PC-3 (cell line): ENCODE results near the gene ABO. TPM values are rescaled to one million over a fixed set of nuclear protein-coding genes. Genes with fewer than 3 reads are reported as not detected.
"Not testable (repeated sequence)": the region's sequence is repeated elsewhere in the genome, so short reads cannot be mapped to it uniquely, and the experiment has no call there.

Source experiments
- ATAC-seq: fragments of 200-7000 bp; cut with Tn5 transposase; 2 replicates; pipeline ENCODE4 v1.9.1; 2020; ENCODE audit warnings: mild to moderate bottlenecking, moderate library complexity
- BruUV-seq: library from RNA; stranded (reverse); fragments of 400-500 nt; replicated peaks from 2 replicates; lab custom pipeline; 2021; lab: Mats Ljungman, UMichigan
- CTCF ChIA-PET: fragments of 300-600 bp; sonication (Branson Sonifier 250); formaldehyde crosslinking; loops from one replicate; lab custom pipeline; 2022; ENCODE audit warnings: antibody characterized with exemption; lab: Charles Lee
- POLR2A ChIA-PET: fragments of 300-600 bp; sonication (Branson Sonifier 250); formaldehyde crosslinking; loops from one replicate; lab custom pipeline; 2022; ENCODE audit warnings: antibody characterized with exemption; ENCODE audit not compliant: unreplicated experiment; lab: Charles Lee
- DNase-seq: peaks from one replicate; pipeline ENCODE4 v3.0.0-alpha.2; 2015
- H2AFZ ChIP-seq: fragments of 300-600 bp; sonication (generic); 2 replicates; pipeline ENCODE4 v1.6.0; 2016; ENCODE audit warnings: antibody characterized with exemption, low read length
- H3F3A ChIP-seq: fragments of 300-600 bp; sonication (generic); one replicate; pipeline ENCODE4 v1.6.0; 2017; ENCODE audit warnings: antibody characterized with exemption, low read length, control low read depth, mild to moderate bottlenecking; ENCODE audit not compliant: unreplicated experiment
- H3K27ac ChIP-seq: fragments of 300-600 bp; sonication (generic); 2 replicates; pipeline ENCODE4 v1.5.1; 2016; ENCODE audit warnings: mild to moderate bottlenecking, low read length
- H3K27me3 ChIP-seq: fragments of 300-600 bp; sonication (generic); 2 replicates; pipeline ENCODE4 v1.6.1; 2016; ENCODE audit warnings: low read length, mixed read lengths
- H3K36me3 ChIP-seq: fragments of 300-600 bp; sonication (generic); 2 replicates; pipeline ENCODE4 v1.6.1; 2016; ENCODE audit warnings: low read depth, mixed run types, low read length, mixed read lengths
- H3K4me1 ChIP-seq: fragments of 300-600 bp; sonication (generic); 2 replicates; pipeline ENCODE4 v1.5.1; 2016; ENCODE audit warnings: low read length; ENCODE audit not compliant: insufficient read depth
- H3K4me2 ChIP-seq: fragments of 300-600 bp; sonication (generic); 2 replicates; pipeline ENCODE4 v1.6.0; 2016; ENCODE audit warnings: low read length
- H3K4me3 ChIP-seq: fragments of 300-600 bp; sonication (generic); 2 replicates; pipeline ENCODE4 v1.5.1; 2016; ENCODE audit warnings: mild to moderate bottlenecking, low read length, mixed read lengths
- H3K79me2 ChIP-seq: fragments of 300-600 bp; sonication (generic); 2 replicates; pipeline ENCODE4 v1.6.1; 2017; ENCODE audit warnings: low read length, mixed read lengths
- H3K9ac ChIP-seq: fragments of 300-600 bp; sonication (generic); 2 replicates; pipeline ENCODE4 v1.6.0; 2016; ENCODE audit warnings: mild to moderate bottlenecking, low read length
- H3K9me2 ChIP-seq: fragments of 300-600 bp; sonication (generic); replicated peaks from 2 replicates; pipeline ENCODE4 v1.6.1; 2016; ENCODE audit warnings: mixed run types, low read length, mixed read lengths
- H3K9me3 ChIP-seq: fragments of 300-600 bp; sonication (generic); 2 replicates; pipeline ENCODE4 v1.6.1; 2016; ENCODE audit warnings: low read length, mixed read lengths
- H4K20me1 ChIP-seq: fragments of 300-600 bp; sonication (generic); 2 replicates; pipeline ENCODE4 v1.6.1; 2016; ENCODE audit warnings: low read length, mixed read lengths
- CTCF ChIP-seq: fragments of 300-600 bp; sonication (generic); conservative IDR thresholded peaks from 2 replicates; pipeline ENCODE4 v1.5.1; 2017; ENCODE audit warnings: antibody characterized with exemption, low read depth, mild to moderate bottlenecking, low read length
- EZH2 ChIP-seq: fragments of 300-600 bp; sonication (generic); IDR thresholded peaks from one replicate; pipeline ENCODE4 v1.6.1; 2017; ENCODE audit warnings: antibody characterized with exemption, mild to moderate bottlenecking, low read length; ENCODE audit not compliant: unreplicated experiment
- EZH2phosphoT487 ChIP-seq: fragments of 300-600 bp; sonication (generic); IDR thresholded peaks from 2 replicates; pipeline ENCODE4 v1.6.1; 2018; ENCODE audit warnings: mild to moderate bottlenecking, antibody characterized with exemption, low read length, borderline replicate concordance
- intact Hi-C: fragments of 100-400 bp; cut with micrococcal nuclease; formaldehyde crosslinking; loops from 2 replicates; pipeline ENCODE4 v1.9.0; 2023
- total RNA-seq: library from RNA; depleted of rRNA; stranded (reverse); fragments of >200 nt; gene quantifications from 2 replicates; pipeline ENCODE4 v1.2.3, GENCODE V29; 2014

ABO gene
- total RNA-seq, 1 experiment from 2014 or later, result not detected

- H3K27ac ChIP-seq, H3K9ac ChIP-seq, H3K4me2 ChIP-seq, H3F3A ChIP-seq, H3K9me3 ChIP-seq, BruUV-seq, H3K4me3 ChIP-seq, H3K9me2 ChIP-seq, intact Hi-C loops, H3K27me3 ChIP-seq, ATAC-seq, H4K20me1 ChIP-seq, POLR2A ChIA-PET, H3K36me3 ChIP-seq, CTCF ChIA-PET, DNase-seq, H3K79me2 ChIP-seq, H2AFZ ChIP-seq: not testable (repeated sequence)
- peaks cover 19% of the 10 kb centered on the region for H3K4me1 ChIP-seq
These were observed 66.7 kb downstream of the ABO start for GRCh38 chr9:133208171-133208879.

- no peak for DNase-seq
- ChIA-PET CTCF (no interaction called here), POLR2A (no interaction called here)
- H3K27ac ChIP-seq, result no peak overlapping the region
- H3K4me2 ChIP-seq, result no peak overlapping the region
- no peaks in the 10 kb centered on the region for H3K79me2 ChIP-seq
- H4K20me1 ChIP-seq, result no peaks in the 10 kb centered on the region
- no TSS peak for BruUV-seq
- no peaks in the 10 kb centered on the region for H3K9me3 ChIP-seq
- no peaks in the 10 kb centered on the region for H3K36me3 ChIP-seq
- H3K4me1 ChIP-seq, result peaks cover 17% of the 10 kb centered on the region
- no peaks in the 10 kb centered on the region for H3F3A ChIP-seq
- H3K9me2 ChIP-seq, result no peaks in the 10 kb centered on the region
- intact Hi-C loops, result no loop called here
- no peaks in the 10 kb centered on the region for H3K27me3 ChIP-seq
- no peak for ATAC-seq
- TF ChIP-seq CTCF, result no peak
- TF ChIP-seq EZH2, result no peak
- TF ChIP-seq EZH2phosphoT487, result no peak
- H3K9ac ChIP-seq, result no peak overlapping the region
- no peak overlapping the region for H2AFZ ChIP-seq
- H3K4me3 ChIP-seq, result no peak overlapping the region
These were observed 67.3 kb downstream of the ABO start for GRCh38 chr9:133207540-133208170.

GRCh38 chr9:133207021-133207531, 67.9 kb downstream of the ABO start:
- Histone ChIP-seq H3K27ac (no peak overlapping the region), H3K27me3 (no peaks in the 10 kb centered on the region), H3K79me2 (no peaks in the 10 kb centered on the region), H2AFZ (no peak overlapping the region), H3K4me1 (peaks cover 17% of the 10 kb centered on the region), H3K4me3 (no peak overlapping the region), H3F3A (no peaks in the 10 kb centered on the region), H3K9ac (no peak overlapping the region), H3K9me3 (no peaks in the 10 kb centered on the region), H4K20me1 (no peaks in the 10 kb centered on the region), H3K36me3 (no peaks in the 10 kb centered on the region), H3K4me2 (no peak overlapping the region), H3K9me2 (no peaks in the 10 kb centered on the region)
- intact Hi-C loops, result no loop called here
- ChIA-PET CTCF (no interaction called here), POLR2A (no interaction called here)
- no TSS peak for BruUV-seq
- ATAC-seq, result no peak
- TF ChIP-seq EZH2 (no peak), CTCF (no peak), EZH2phosphoT487 (no peak)
- DNase-seq, result no peak
